ENCODE measurements around the gene PEX11B.
"Not testable (repeated sequence)": the region's sequence is repeated elsewhere in the genome, so short reads cannot be mapped to it uniquely, and the experiment has no call there.

Gene PEX11B

GRCh38 chr1:145926686-145927062 is 8.2 kb upstream of the PEX11B start:
- Histone ChIP-seq H3K4me3 (ENCODE audit: low read depth, low read length) (peak overlapping the region; percentile 78), H3K36me3 (peaks cover 33% of the 10 kb centered on the region), H3K27ac (peak overlapping the region; percentile 95), H3K27me3 (ENCODE audit: insufficient read depth, low read depth, severe bottlenecking) (no peaks in the 10 kb centered on the region), H3K9me3 (ENCODE audit: severe bottlenecking) (no peaks in the 10 kb centered on the region)
- no peak for DNase-seq
- TF ChIP-seq CTCF (IDR thresholded peaks at IDR 0.05; ENCODE audit: low read depth, low read length): no peak

- DNase-seq: no peak
- Histone ChIP-seq H3K27ac (no peak overlapping the region), H3K27me3 (ENCODE audit: insufficient read depth, low read depth, severe bottlenecking) (no peaks in the 10 kb centered on the region), H3K36me3 (peaks cover 43% of the 10 kb centered on the region), H3K9me3 (ENCODE audit: severe bottlenecking) (no peaks in the 10 kb centered on the region), H3K4me3 (ENCODE audit: low read depth, low read length) (no peak overlapping the region)
- no peak for TF ChIP-seq CTCF (IDR thresholded peaks at IDR 0.05; ENCODE audit: low read depth, low read length)
These were observed 3.7 kb upstream of the PEX11B start for GRCh38 chr1:145922266-145922665.

- H3K9me3 ChIP-seq (ENCODE audit: severe bottlenecking); H3K27me3 ChIP-seq (ENCODE audit: insufficient read depth, low read depth, severe bottlenecking); H3K4me3 ChIP-seq (ENCODE audit: low read depth, low read length); DNase-seq; H3K27ac ChIP-seq: not testable (repeated sequence)
- H3K36me3 ChIP-seq: peaks cover 44% of the 10 kb centered on the region
These were observed 1.8 kb upstream of the PEX11B start for GRCh38 chr1:145920297-145920696.

- DNase-seq: peak; percentile 83
- no peak for TF ChIP-seq CTCF (IDR thresholded peaks at IDR 0.05; ENCODE audit: low read depth, low read length)
- H3K27me3 ChIP-seq (ENCODE audit: insufficient read depth, low read depth, severe bottlenecking): no peaks in the 10 kb centered on the region
- peaks cover 51% of the 10 kb centered on the region for H3K36me3 ChIP-seq
- H3K27ac ChIP-seq: peak overlapping the region; percentile 88
- peak overlapping the region; percentile 65 for H3K4me3 ChIP-seq (ENCODE audit: low read depth, low read length)
- H3K9me3 ChIP-seq (ENCODE audit: severe bottlenecking): no peaks in the 10 kb centered on the region
These were observed 749 bp upstream of the PEX11B start for GRCh38 chr1:145918992-145919939.

- H3K27me3 ChIP-seq (ENCODE audit: insufficient read depth, low read depth, severe bottlenecking): no peaks in the 10 kb centered on the region
- H3K27ac ChIP-seq: no peak overlapping the region
- peaks cover 48% of the 10 kb centered on the region for H3K36me3 ChIP-seq
- H3K4me3 ChIP-seq (ENCODE audit: low read depth, low read length): peak overlapping the region; percentile 65
- H3K9me3 ChIP-seq (ENCODE audit: severe bottlenecking): no peaks in the 10 kb centered on the region
- DNase-seq: no peak
- TF ChIP-seq CTCF (IDR thresholded peaks at IDR 0.05; ENCODE audit: low read depth, low read length): no peak
These were observed 922 bp downstream of the PEX11B start for GRCh38 chr1:145917595-145917994.

GRCh38 chr1:145916745-145917144 is 1.8 kb downstream of the PEX11B start:
- no peak for DNase-seq
- H3K36me3 ChIP-seq: peaks cover 51% of the 10 kb centered on the region
- no peaks in the 10 kb centered on the region for H3K9me3 ChIP-seq (ENCODE audit: severe bottlenecking)
- H3K27me3 ChIP-seq (ENCODE audit: insufficient read depth, low read depth, severe bottlenecking): no peaks in the 10 kb centered on the region
- no peak for TF ChIP-seq CTCF (IDR thresholded peaks at IDR 0.05; ENCODE audit: low read depth, low read length)
- no peak overlapping the region for H3K27ac ChIP-seq
- H3K4me3 ChIP-seq (ENCODE audit: low read depth, low read length): no peak overlapping the region
